Brain microvascular endothelial cell (primary cell): ENCODE data around the gene LGR5.

ENCODE experiments used
- DNase-seq: peaks from one replicate; pipeline ENCODE4 v3.0.0-alpha.2; 2020
- H3K27ac ChIP-seq: fragments of 250-450 bp; sonication (Bioruptor Pico); 2 replicates; pipeline ENCODE4 v1.5.1; 2020; ENCODE audit warnings: mild to moderate bottlenecking, moderate library complexity
- H3K27me3 ChIP-seq: fragments of 250-450 bp; sonication (Bioruptor Pico); replicated peaks from 2 replicates; pipeline ENCODE4 v1.5.1; 2020; ENCODE audit warnings: mild to moderate bottlenecking
- H3K36me3 ChIP-seq: fragments of 250-450 bp; sonication (Bioruptor Pico); replicated peaks from 2 replicates; pipeline ENCODE4 v1.5.1; 2020; ENCODE audit warnings: mild to moderate bottlenecking
- H3K4me3 ChIP-seq: 2 replicates; pipeline ENCODE4 v1.5.1; 2011; ENCODE audit warnings: low read depth, mild to moderate bottlenecking, control low read depth, low read length, moderate library complexity
- CTCF ChIP-seq: IDR thresholded peaks from 2 replicates; pipeline ENCODE4 v1.5.1; 2011; ENCODE audit warnings: low read depth, mild to moderate bottlenecking, moderate library complexity, low read length, control low read depth, inconsistent platforms; ENCODE audit errors: missing control alignments
- in situ Hi-C: cut with HindIII; loops from 2 replicates; pipeline ENCODE4 v1.10.0; 2017; ENCODE audit warnings: low sequenced_read_pairs, low pct_ligation_motif_present

Gene LGR5

GRCh38 chr12:71439613-71440344 is at the start of gene LGR5:
Gene LGR5 (plus strand): TSS chr12:71439798. CDS start chr12:71440081, 283 bp downstream.
- peaks cover 46% of the 10 kb centered on the region for H3K27me3 ChIP-seq
- in situ Hi-C loops, result no loop called here
- no peak within 1 kb of the TSS for H3K27ac ChIP-seq
- H3K4me3 ChIP-seq, result peak within 1 kb of the TSS; percentile 57
- no peak for TF ChIP-seq CTCF
- no peak for DNase-seq
- no peaks in the 10 kb centered on the region for H3K36me3 ChIP-seq

GRCh38 chr12:71392521-71393145 is 47.0 kb upstream of the LGR5 start:
- Histone ChIP-seq H3K36me3 (no peaks in the 10 kb centered on the region), H3K4me3 (no peak overlapping the region), H3K27ac (no peak overlapping the region), H3K27me3 (no peaks in the 10 kb centered on the region)
- in situ Hi-C loops, result no loop called here
- peak; percentile 79 for TF ChIP-seq CTCF
- peak; percentile 74 for DNase-seq

- Histone ChIP-seq H3K36me3 (no peaks in the 10 kb centered on the region), H3K27ac (no peak overlapping the region), H3K4me3 (no peak overlapping the region), H3K27me3 (no peaks in the 10 kb centered on the region)
- no peak for TF ChIP-seq CTCF
- no peak for DNase-seq
- in situ Hi-C loops, result no loop called here
Measured at GRCh38 chr12:71393625-71394024, 46.0 kb upstream of the LGR5 start.

GRCh38 chr12:71397433-71397954 is 42.1 kb upstream of the LGR5 start:
- H3K4me3 ChIP-seq, result no peak overlapping the region
- H3K27ac ChIP-seq, result no peak overlapping the region
- DNase-seq, result no peak
- no peak for TF ChIP-seq CTCF
- H3K36me3 ChIP-seq, result no peaks in the 10 kb centered on the region
- no peaks in the 10 kb centered on the region for H3K27me3 ChIP-seq
- in situ Hi-C loops, result no loop called here

GRCh38 chr12:71399197-71399596 is 40.4 kb upstream of the LGR5 start:
- TF ChIP-seq CTCF, result no peak
- DNase-seq, result no peak
- H3K27me3 ChIP-seq, result no peaks in the 10 kb centered on the region
- no peaks in the 10 kb centered on the region for H3K36me3 ChIP-seq
- in situ Hi-C loops, result no loop called here
- H3K27ac ChIP-seq, result no peak overlapping the region
- H3K4me3 ChIP-seq, result no peak overlapping the region
